Ureter (tissue), 1 donor: ENCODE measurements around the gene ITPRID2. TPM values are rescaled to one million over a fixed set of nuclear protein-coding genes. Genes with fewer than 3 reads are reported as not detected.

Source experiments
- DNase-seq: peaks from one replicate; pipeline ENCODE4 v3.0.0-alpha.2; 2020; ENCODE audit warnings: low spot score
- total RNA-seq: library from RNA; stranded (reverse); gene quantifications from one replicate; pipeline ENCODE4 v1.2.4, GENCODE V29; 2023
- donor health status: DM: yes; HTN: yes; CAD: no.

Gene ITPRID2
- total RNA-seq, 1 donor from 2014 or later, result 108 TPM

- no peak for DNase-seq
These were observed 9.1 kb upstream of the ITPRID2 start for GRCh38 chr2:181882246-181883020.

GRCh38 chr2:181884601-181885000 lies 6.9 kb upstream of the ITPRID2 start:
- no peak for DNase-seq

GRCh38 chr2:181885096-181885495 lies 6.4 kb upstream of the ITPRID2 start:
- no peak for DNase-seq

GRCh38 chr2:181886192-181886591 lies 5.3 kb upstream of the ITPRID2 start:
- no peak for DNase-seq

GRCh38 chr2:181887045-181887444 lies 4.5 kb upstream of the ITPRID2 start:
- DNase-seq, result no peak

GRCh38 chr2:181889776-181890175 lies 1.8 kb upstream of the ITPRID2 start:
- no peak for DNase-seq

GRCh38 chr2:181890271-181890670 lies 1.3 kb upstream of the ITPRID2 start:
- DNase-seq, result no peak

GRCh38 chr2:181891966-181892798 lies 652 bp downstream of the ITPRID2 start:
- peak; percentile 70 for DNase-seq

- no peak for DNase-seq
These were observed 1.4 kb downstream of the ITPRID2 start for GRCh38 chr2:181892799-181893435.

GRCh38 chr2:181894381-181894780 lies 2.9 kb downstream of the ITPRID2 start:
- no peak for DNase-seq

- no peak for DNase-seq
These were observed 4.3 kb downstream of the ITPRID2 start for GRCh38 chr2:181895818-181896217.

GRCh38 chr2:181896286-181896685 lies 4.8 kb downstream of the ITPRID2 start:
- DNase-seq, result no peak

GRCh38 chr2:181900007-181900651 lies 8.6 kb downstream of the ITPRID2 start:
- no peak for DNase-seq

GRCh38 chr2:181902625-181903024 lies 11.1 kb downstream of the ITPRID2 start:
- DNase-seq, result no peak

- no peak for DNase-seq
These were observed 12.6 kb downstream of the ITPRID2 start for GRCh38 chr2:181904022-181904632.

- no peak for DNase-seq
These were observed 15.5 kb downstream of the ITPRID2 start for GRCh38 chr2:181907057-181907456.

GRCh38 chr2:181907635-181908034 lies 16.1 kb downstream of the ITPRID2 start:
- no peak for DNase-seq

- no peak for DNase-seq
These were observed 18.7 kb downstream of the ITPRID2 start for GRCh38 chr2:181910028-181910831.

- DNase-seq, result no peak
These were observed 20.3 kb downstream of the ITPRID2 start for GRCh38 chr2:181911830-181912229.

- no peak for DNase-seq
These were observed 23.6 kb downstream of the ITPRID2 start for GRCh38 chr2:181915102-181915501.
